Dermis microvascular lymphatic vessel endothelial cell (primary cell): ENCODE results near the gene NUDT11. TPM values are rescaled to one million over a fixed set of nuclear protein-coding genes. Genes with fewer than 3 reads are reported as not detected.
"Not testable (repeated sequence)": the region's sequence is repeated elsewhere in the genome, so short reads cannot be mapped to it uniquely, and the experiment has no call there.

Experiments used
- DNase-seq, 2 donors: peaks; one replicate each; pipeline versions ENCODE4 v3.0.0 to v3.0.0-alpha.2; 2010; ENCODE audit warnings: low read depth in 2 of 2
- total RNA-seq: library from RNA; depleted of rRNA; stranded (reverse); fragments of >200 nt; gene quantifications from 2 replicates; pipeline ENCODE4 v1.2.1, GENCODE V29; 2014

Gene NUDT11
- total RNA-seq: 0.51 TPM in 2 replicates

DNA sequence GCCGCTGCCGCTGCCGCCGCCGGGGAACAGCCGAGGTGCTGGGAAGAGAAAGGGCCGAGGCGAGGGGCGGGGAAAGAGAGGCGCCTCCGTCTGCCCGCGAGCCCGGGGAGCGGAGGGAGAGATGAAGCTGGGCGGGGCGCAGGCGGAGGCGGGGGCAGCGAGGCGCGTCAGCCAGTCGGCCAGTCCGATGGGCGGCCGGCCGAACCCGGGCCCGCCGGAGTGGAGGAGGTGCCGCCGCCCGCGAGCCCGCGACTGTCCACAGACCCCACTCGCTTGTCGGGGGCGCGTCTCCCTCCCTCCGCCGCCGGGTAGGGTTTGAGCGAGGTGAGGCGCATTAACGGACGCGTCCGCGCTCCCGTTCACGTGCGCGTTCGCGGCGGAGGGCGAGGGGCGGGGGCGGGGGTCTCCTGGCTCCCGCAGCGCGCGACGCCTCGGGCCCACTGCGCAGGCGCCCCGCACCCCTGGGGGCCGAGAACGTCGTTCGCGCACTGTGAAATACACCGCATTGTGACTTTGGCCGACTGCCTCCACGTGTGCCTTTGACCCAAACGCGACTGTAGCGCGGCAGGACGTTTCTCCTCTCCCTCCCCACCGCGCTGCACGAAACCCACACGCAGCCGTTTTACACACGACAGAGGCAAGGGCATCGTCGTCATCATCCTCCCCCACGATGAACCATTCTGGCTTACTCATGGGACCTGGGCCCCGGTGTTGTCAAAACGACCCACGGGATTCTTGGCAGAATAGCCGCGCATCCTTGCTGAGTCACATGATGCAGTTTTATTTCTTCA is at the start of gene NUDT11:
Gene NUDT11, minus strand, starts transcription at position 92 of the 791 bp plus-strand sequence. CDS start 148 bp downstream, outside the sequence.
- DNase-seq: peak in 1 of 2 donors; percentile 49

DNA sequence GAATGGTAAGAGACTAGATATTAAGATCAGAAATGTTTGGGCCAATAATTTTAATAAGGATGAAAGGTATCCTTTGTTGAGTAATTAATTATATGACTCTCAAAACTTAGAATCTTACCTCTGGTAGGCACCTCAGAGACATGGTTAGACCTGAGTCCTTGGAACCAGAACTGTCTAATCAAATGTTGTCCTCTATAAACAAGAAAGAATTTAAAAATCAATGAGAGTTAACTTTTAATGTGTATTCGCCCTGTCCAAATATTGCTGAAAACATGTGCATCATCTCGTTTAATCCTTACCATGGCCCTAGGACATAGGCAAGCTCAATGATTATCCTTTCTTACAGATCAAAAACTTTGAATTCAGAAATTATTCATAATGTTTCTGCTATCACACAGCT is 24.0 kb upstream of the NUDT11 start:
- DNase-seq: no peak

GRCh38 chrX:51519131-51519530 is 22.7 kb upstream of the NUDT11 start:
- not testable (repeated sequence) for DNase-seq

DNA sequence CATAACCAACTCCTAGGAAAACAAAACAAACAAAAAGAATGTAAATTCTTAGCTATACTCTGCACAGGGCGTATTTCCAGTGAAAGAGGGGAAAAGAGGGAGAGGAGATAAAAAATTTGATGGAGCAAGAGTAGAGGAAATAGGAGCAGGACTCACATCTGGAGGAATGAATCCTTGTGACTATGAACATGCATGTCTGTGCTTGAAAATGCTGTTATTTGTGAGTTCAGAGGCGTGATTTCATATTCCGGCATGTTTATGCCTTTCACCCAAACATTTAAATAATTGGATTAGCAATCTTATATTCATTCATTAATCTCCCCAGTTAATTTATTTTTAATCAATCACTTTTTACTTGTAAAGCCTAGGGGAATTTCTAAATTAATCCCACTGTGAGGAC is 11.2 kb upstream of the NUDT11 start:
- no peak for DNase-seq

DNA sequence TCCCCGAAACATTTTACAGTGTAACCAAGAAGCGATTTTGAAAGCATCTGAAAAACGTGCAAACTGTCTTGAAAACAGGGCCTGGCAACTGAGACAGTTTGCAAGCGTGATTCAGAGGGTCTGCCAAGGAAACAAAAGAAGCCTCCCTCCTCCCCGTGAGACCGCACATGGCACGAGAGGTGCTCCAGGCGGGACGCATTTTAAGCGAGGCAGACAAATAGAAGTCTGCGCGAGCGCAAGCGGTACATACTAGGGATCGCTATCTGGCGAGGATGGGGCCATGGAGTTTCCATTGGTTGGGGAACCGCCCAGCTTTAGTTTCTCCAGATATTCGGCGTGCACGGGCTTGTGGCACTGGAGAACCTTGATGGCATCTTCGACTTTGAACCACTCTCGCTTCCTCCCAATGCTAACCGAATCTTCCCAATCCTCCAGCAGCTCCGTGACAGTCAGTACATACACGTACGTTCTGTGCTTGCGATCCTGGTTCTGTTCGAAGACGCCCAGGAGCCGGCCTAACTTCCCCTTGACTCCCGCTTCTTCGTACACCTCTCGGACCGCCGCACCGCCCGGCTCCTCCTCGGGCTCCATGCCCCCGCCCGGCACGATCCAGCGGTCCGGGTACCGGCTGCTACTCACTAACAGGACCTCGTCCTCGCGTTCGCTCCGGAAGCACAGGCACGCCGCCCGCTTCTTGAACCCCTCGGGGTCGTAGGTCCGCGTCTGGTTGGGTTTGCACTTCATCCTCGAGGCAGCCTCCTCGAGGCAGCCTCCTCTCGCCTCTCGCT is 497 bp downstream of the NUDT11 start:
- DNase-seq: not testable (repeated sequence)

DNA sequence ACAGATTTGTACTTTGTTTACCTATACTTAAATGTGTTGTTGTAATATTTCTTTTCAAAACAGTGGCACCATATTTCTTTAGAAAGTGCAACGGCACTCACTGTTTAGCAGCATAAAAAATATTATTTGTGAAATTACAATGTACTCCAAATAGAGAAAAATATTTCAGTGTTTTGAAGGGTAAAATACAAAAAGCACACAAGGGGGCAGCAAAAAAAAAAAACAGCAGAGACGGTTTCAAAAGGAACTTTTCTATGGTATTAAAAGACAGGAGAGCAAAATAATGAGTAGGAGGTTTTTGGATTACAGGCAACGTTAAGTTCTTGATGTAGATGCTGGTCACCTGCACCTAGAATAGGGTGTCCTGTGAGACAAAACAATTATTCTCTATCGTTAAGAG is 2.0 kb downstream of the NUDT11 start:
- DNase-seq: no peak

- DNase-seq: no peak
Measured at GRCh38 chrX:51487960-51488267, 8.5 kb downstream of the NUDT11 start.

- DNase-seq: no peak
Measured at GRCh38 chrX:51484616-51485015, 11.8 kb downstream of the NUDT11 start.

DNA sequence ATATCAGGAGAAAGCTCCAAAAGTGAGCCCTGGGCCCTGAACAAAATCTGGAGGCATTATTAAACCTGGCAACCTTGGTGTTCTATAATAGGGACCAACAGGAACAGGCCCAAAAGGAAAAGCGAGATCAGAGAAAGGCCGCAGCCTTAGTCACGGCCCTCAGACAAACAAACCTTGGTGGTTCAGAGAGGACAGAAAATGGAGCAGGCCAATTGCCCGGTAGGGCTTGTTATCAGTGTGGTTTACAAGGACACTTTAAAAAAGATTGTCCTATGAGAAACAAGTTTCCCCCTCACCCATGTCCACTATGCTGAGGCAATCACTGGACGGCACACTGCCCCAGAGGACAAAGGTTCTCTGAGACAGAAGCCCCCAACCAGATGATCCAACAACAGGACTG is 14.0 kb downstream of the NUDT11 start:
- not testable (repeated sequence) for DNase-seq

DNA sequence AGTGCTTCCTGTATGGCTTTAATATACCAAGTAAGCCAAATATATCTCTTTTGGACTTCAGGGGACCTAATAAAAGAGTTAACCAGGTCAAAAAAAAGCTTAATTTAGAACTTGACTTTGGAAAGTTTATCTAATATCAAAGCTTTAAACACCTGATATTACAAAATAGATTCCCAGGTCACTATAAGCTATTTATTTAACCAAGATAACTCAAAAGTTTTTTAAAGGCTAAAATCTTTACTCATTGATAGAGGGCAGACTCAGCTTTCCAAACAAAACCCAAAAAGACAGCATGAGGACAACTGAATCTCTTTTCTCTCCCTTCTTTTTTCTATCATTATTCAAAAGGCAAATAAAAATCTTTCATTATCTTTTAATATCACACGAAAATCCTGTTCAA is 19.5 kb downstream of the NUDT11 start:
- DNase-seq: no peak

DNA sequence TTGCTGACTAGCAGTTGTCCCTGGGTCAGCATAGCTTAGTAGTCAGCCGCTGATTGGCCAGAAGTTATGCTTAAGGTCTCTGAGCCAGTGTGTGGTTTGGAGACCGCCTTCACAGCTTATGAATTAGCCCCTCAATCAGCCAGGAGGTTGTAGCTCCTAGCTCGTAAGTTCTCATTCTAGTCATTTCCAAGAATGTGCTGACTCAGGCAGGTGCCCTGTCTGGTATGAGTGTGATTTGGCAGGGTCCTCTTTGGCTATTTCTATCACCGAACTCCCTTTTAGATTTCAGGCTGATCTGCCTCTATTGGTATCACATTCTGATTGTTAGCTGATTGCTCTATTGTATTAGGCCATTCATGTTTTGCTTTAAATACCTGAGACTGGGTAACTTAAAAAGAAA is 33.1 kb downstream of the NUDT11 start:
- no peak for DNase-seq

DNA sequence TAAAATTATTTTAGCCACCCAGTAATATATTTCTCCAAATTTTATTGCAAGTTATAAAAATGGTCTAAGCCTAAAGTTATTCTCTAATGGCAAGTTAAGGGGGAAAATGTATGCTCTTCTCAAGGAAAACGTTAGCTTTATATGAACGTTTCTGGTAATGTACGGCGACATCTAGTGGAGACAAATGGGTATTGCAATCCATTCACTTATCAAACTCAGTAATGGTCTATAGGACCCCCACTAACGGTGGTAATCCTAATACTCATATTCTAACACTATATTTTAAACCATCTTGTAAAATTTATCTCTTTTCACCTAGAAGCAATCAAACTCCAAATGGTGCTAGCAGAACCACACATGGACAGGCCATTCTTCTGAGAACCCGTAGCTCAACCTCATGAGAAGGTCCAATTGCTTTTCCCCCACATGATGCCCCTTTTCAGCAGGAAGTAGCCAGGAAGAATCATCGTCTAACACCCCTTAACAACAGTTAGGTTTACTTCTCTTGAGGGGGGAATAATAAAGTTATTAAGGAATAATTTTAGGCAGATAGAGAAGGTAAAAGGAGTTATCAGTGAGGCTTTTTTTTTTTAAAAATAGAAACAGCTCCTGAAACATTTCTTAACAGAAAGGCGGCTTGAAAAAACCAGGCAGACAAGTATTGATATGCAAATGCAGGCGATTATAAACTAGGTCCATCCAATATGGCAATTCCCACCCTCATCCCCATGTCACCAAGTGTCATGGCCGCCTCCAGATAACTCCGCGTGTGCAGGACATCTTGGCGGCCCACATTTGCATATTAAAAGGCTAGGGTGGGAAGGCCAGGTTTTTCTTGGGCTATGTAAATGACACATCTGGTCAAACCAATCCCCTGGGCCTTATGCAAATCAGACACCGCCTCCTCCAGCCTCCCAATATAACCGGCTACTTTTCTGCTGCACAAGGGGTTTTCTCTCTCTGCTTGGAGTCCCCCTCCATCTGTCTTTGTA is 35.0 kb downstream of the NUDT11 start:
- peak; percentile 28 to 41 for DNase-seq

- peak in 1 of 2 donors; percentile 8 for DNase-seq
Measured at GRCh38 chrX:51459125-51459524, 37.3 kb downstream of the NUDT11 start.

GRCh38 chrX:51456814-51457213 is 39.6 kb downstream of the NUDT11 start:
- DNase-seq: no peak

- DNase-seq: no peak
Measured at GRCh38 chrX:51456246-51456645, 40.1 kb downstream of the NUDT11 start.

DNA sequence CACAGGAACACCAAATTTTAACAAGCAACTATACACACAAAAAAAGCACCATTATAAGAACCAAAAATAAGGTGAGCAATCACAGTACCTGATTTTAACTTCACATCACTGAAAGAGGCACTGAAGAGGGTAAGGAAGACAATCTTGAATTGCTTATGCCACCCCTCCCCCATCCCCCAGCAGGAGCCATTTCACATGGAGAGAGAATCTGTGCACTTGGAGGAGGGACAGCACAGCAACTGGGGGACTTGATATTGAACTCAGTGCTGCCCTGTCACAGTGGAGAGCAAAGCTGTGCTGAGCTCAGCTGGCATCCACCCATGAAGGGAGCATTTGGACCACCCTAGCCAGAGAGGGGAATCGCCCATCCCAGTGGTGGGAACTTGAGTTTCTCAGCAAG is 56.0 kb downstream of the NUDT11 start:
- DNase-seq: no peak

Other genes starting within 250 kb of the NUDT11 start
- under 0.01 TPM in 2 replicates for gene NUDT10, start 163.8 kb downstream of the NUDT11 start, total RNA-seq
- gene CENPVL3, start 122.3 kb upstream of the NUDT11 start, total RNA-seq: not detected in 2 replicates
- gene CENPVL2, start 186.2 kb upstream of the NUDT11 start, total RNA-seq: not detected in 2 replicates
- not detected in 2 replicates for gene CENPVL1, start 213.9 kb upstream of the NUDT11 start, total RNA-seq
- 3.2 and 3.9 TPM in 2 replicates for gene GSPT2, start 246.8 kb upstream of the NUDT11 start, total RNA-seq